Trophoblast cell (in vitro differentiated cells and primary cell): ENCODE measurements around the gene BCL2L12.

Source experiments
- DNase-seq, 2 donors: peaks; one replicate each; pipeline ENCODE4 v3.0.0-alpha.2; 2016
- H2AFZ ChIP-seq: 2 replicates; pipeline ENCODE4 v1.6.1; 2013; ENCODE audit warnings: low read length, moderate library complexity, mild to moderate bottlenecking; ENCODE audit not compliant: insufficient read depth, poor library complexity
- H2AK5ac ChIP-seq: 2 replicates; pipeline ENCODE4 v1.6.1; 2013; ENCODE audit warnings: mild to moderate bottlenecking, low read length
- H2BK120ac ChIP-seq: 2 replicates; pipeline ENCODE4 v1.6.1; 2013; ENCODE audit warnings: low read length, mild to moderate bottlenecking, moderate library complexity; ENCODE audit not compliant: insufficient read depth, poor library complexity
- H2BK12ac ChIP-seq: 2 replicates; pipeline ENCODE4 v1.6.1; 2013; ENCODE audit warnings: mild to moderate bottlenecking, low read length, moderate library complexity
- H2BK5ac ChIP-seq: 2 replicates; pipeline ENCODE4 v1.6.1; 2013; ENCODE audit warnings: low read length, low read depth, moderate library complexity, mild to moderate bottlenecking; ENCODE audit not compliant: poor library complexity
- H3K14ac ChIP-seq: 2 replicates; pipeline ENCODE4 v1.6.1; 2013; ENCODE audit warnings: mild to moderate bottlenecking, low read length
- H3K18ac ChIP-seq: 2 replicates; pipeline ENCODE4 v1.6.1; 2013; ENCODE audit warnings: mild to moderate bottlenecking, low read length
- H3K23ac ChIP-seq: 2 replicates; pipeline ENCODE4 v1.6.1; 2013; ENCODE audit warnings: low read length
- H3K27ac ChIP-seq: 2 replicates; pipeline ENCODE4 v1.5.1; 2013; ENCODE audit warnings: low read depth, mild to moderate bottlenecking, inconsistent platforms, low read length, moderate library complexity
- H3K27me3 ChIP-seq: 2 replicates; pipeline ENCODE4 v1.6.1; 2013; ENCODE audit warnings: inconsistent platforms, mild to moderate bottlenecking, low read length, moderate library complexity; ENCODE audit not compliant: insufficient read depth
- H3K36me3 ChIP-seq, 2 experiments: 1 replicate in 1 of 2; 2 replicates in 1 of 2; pipeline ENCODE4 v1.6.1; 2013; ENCODE audit warnings: low read length in 2 of 2, mild to moderate bottlenecking in 2 of 2, moderate library complexity in 1 of 2; ENCODE audit not compliant: insufficient read depth in 2 of 2, control insufficient read depth in 1 of 2
- H3K4ac ChIP-seq: 2 replicates; pipeline ENCODE4 v1.6.1; 2013; ENCODE audit warnings: low read depth, mild to moderate bottlenecking, low read length, moderate library complexity
- H3K4me1 ChIP-seq, 2 experiments: 1 replicate in 1 of 2; 2 replicates in 1 of 2; pipeline ENCODE4 v1.6.1; 2013; ENCODE audit warnings: low read length in 2 of 2, mild to moderate bottlenecking in 2 of 2, moderate library complexity in 1 of 2; ENCODE audit not compliant: insufficient read depth in 2 of 2, control insufficient read depth in 1 of 2
- H3K4me2 ChIP-seq: 2 replicates; pipeline ENCODE4 v1.6.1; 2013; ENCODE audit warnings: inconsistent platforms, mild to moderate bottlenecking, low read length, moderate library complexity
- H3K4me3 ChIP-seq: 2 replicates; pipeline ENCODE4 v1.5.1; 2013; ENCODE audit warnings: mild to moderate bottlenecking, low read depth, low read length, inconsistent platforms
- H3K79me1 ChIP-seq: one replicate; pipeline ENCODE4 v1.6.1; 2013; ENCODE audit warnings: low read length
- H3K79me2 ChIP-seq: 2 replicates; pipeline ENCODE4 v1.6.1; 2013; ENCODE audit warnings: low read length, mild to moderate bottlenecking; ENCODE audit not compliant: control insufficient read depth, insufficient read depth, poor library complexity
- H3K9ac ChIP-seq: 2 replicates; pipeline ENCODE4 v1.6.1; 2013; ENCODE audit warnings: mild to moderate bottlenecking, low read length
- H3K9me3 ChIP-seq: 2 replicates; pipeline ENCODE4 v1.6.1; 2013; ENCODE audit warnings: low read depth, mild to moderate bottlenecking, control low read depth, inconsistent platforms, low read length; ENCODE audit not compliant: insufficient read depth
- H4K12ac ChIP-seq: 2 replicates; pipeline ENCODE4 v1.6.1; 2013; ENCODE audit warnings: low read depth, mild to moderate bottlenecking, low read length, moderate library complexity
- H4K8ac ChIP-seq: 2 replicates; pipeline ENCODE4 v1.6.1; 2013; ENCODE audit warnings: low read depth, mild to moderate bottlenecking, low read length, moderate library complexity
- H4K91ac ChIP-seq: one replicate; pipeline ENCODE4 v1.6.1; 2013; ENCODE audit warnings: low read depth, mild to moderate bottlenecking, low read length, moderate library complexity
- WGBS: extraction: QIAGEN DNeasy Blood & Tissue Kit; methylation state at CpG from one replicate; pipeline ENCODE4 v1.1.7; 2013; ENCODE audit warnings: missing lambda C conversion rate; ENCODE audit not compliant: insufficient read length, insufficient coverage; ENCODE audit errors: extremely low coverage; 5-methylcytosine and 5-hydroxymethylcytosine counted together

Gene BCL2L12

GRCh38 chr19:49624967-49625910 lies 40.5 kb upstream of the BCL2L12 start:
- Histone ChIP-seq H3K14ac (no peak overlapping the region), H3K4me2 (no peak overlapping the region), H4K12ac (no peak overlapping the region), H3K9me3 (no peaks in the 10 kb centered on the region), H3K27me3 (no peaks in the 10 kb centered on the region), H3K4me1 (no peaks in the 10 kb centered on the region), H3K4me3 (no peak overlapping the region), H2AFZ (no peak overlapping the region), H3K79me2 (no peaks in the 10 kb centered on the region), H2BK12ac (no peak overlapping the region), H4K8ac (no peak overlapping the region), H3K36me3 (peaks cover 33 to 39% of the 10 kb centered on the region in 2 experiments), H4K91ac (no peak overlapping the region), H2AK5ac (no peak overlapping the region), H2BK120ac (no peak overlapping the region), H3K18ac (no peak overlapping the region), H3K23ac (no peak overlapping the region), H3K4ac (no peak overlapping the region), H3K9ac (no peak overlapping the region), H3K79me1 (no peaks in the 10 kb centered on the region), H3K27ac (no peak overlapping the region), H2BK5ac (no peak overlapping the region)
- no CpG with 5 or more reads among the region's 27 CpGs for WGBS
- no peak for DNase-seq

GRCh38 chr19:49626226-49626625 lies 39.5 kb upstream of the BCL2L12 start:
- WGBS: no CpG with 5 or more reads among the region's 11 CpGs
- Histone ChIP-seq H3K9me3 (no peaks in the 10 kb centered on the region), H2AK5ac (no peak overlapping the region), H3K4me2 (no peak overlapping the region), H3K4ac (no peak overlapping the region), H4K91ac (no peak overlapping the region), H3K79me2 (no peaks in the 10 kb centered on the region), H3K18ac (no peak overlapping the region), H3K27ac (no peak overlapping the region), H3K9ac (no peak overlapping the region), H4K12ac (no peak overlapping the region), H2BK12ac (no peak overlapping the region), H2BK5ac (no peak overlapping the region), H2AFZ (no peak overlapping the region), H3K36me3 (peaks cover 30 to 33% of the 10 kb centered on the region in 2 experiments), H4K8ac (no peak overlapping the region), H3K4me3 (no peak overlapping the region), H3K4me1 (no peaks in the 10 kb centered on the region), H3K23ac (no peak overlapping the region), H2BK120ac (no peak overlapping the region), H3K79me1 (no peaks in the 10 kb centered on the region), H3K27me3 (no peaks in the 10 kb centered on the region), H3K14ac (no peak overlapping the region)
- no peak for DNase-seq

- Histone ChIP-seq H3K9me3 (no peaks in the 10 kb centered on the region), H3K23ac (no peak overlapping the region), H4K12ac (no peak overlapping the region), H3K4me1 (peaks cover 0 to 4% of the 10 kb centered on the region in 2 experiments), H3K14ac (no peak overlapping the region), H3K79me1 (no peaks in the 10 kb centered on the region), H3K4me3 (no peak overlapping the region), H3K79me2 (no peaks in the 10 kb centered on the region), H4K8ac (no peak overlapping the region), H2BK120ac (no peak overlapping the region), H2BK12ac (no peak overlapping the region), H3K4ac (no peak overlapping the region), H2AFZ (no peak overlapping the region), H4K91ac (no peak overlapping the region), H3K9ac (no peak overlapping the region), H3K18ac (no peak overlapping the region), H3K27ac (no peak overlapping the region), H3K36me3 (peaks cover 19 to 21% of the 10 kb centered on the region in 2 experiments), H2BK5ac (no peak overlapping the region), H3K27me3 (no peaks in the 10 kb centered on the region), H3K4me2 (no peak overlapping the region), H2AK5ac (no peak overlapping the region)
- no peak for DNase-seq
- no CpG with 5 or more reads among the region's 9 CpGs for WGBS
Measured at GRCh38 chr19:49629659-49630058, 36.1 kb upstream of the BCL2L12 start.

GRCh38 chr19:49631014-49631588 lies 34.6 kb upstream of the BCL2L12 start:
- DNase-seq: no peak
- Histone ChIP-seq H4K8ac (no peak overlapping the region), H3K4me1 (peaks cover 3 to 4% of the 10 kb centered on the region in 2 experiments), H3K4me2 (no peak overlapping the region), H3K18ac (no peak overlapping the region), H2BK120ac (no peak overlapping the region), H2BK12ac (no peak overlapping the region), H3K79me2 (no peaks in the 10 kb centered on the region), H3K23ac (no peak overlapping the region), H4K12ac (no peak overlapping the region), H3K36me3 (peaks cover 10 to 17% of the 10 kb centered on the region in 2 experiments), H3K27me3 (no peaks in the 10 kb centered on the region), H3K4ac (no peak overlapping the region), H2AK5ac (no peak overlapping the region), H3K9me3 (no peaks in the 10 kb centered on the region), H2AFZ (no peak overlapping the region), H2BK5ac (no peak overlapping the region), H3K14ac (no peak overlapping the region), H3K4me3 (no peak overlapping the region), H3K9ac (no peak overlapping the region), H3K27ac (no peak overlapping the region), H4K91ac (no peak overlapping the region), H3K79me1 (peaks cover 3% of the 10 kb centered on the region)
- no CpG with 5 or more reads among the region's 9 CpGs for WGBS
